Astrocyte of the hippocampus (primary cell): Measurements from ENCODE around the gene ARL14EPL.
"Not testable (repeated sequence)": the region's sequence is repeated elsewhere in the genome, so short reads cannot be mapped to it uniquely, and the experiment has no call there.

Experiments used
- DNase-seq: peaks from one replicate; pipeline ENCODE4 v3.0.0; 2011; ENCODE audit warnings: low read depth, low spot score

ARL14EPL gene

DNA sequence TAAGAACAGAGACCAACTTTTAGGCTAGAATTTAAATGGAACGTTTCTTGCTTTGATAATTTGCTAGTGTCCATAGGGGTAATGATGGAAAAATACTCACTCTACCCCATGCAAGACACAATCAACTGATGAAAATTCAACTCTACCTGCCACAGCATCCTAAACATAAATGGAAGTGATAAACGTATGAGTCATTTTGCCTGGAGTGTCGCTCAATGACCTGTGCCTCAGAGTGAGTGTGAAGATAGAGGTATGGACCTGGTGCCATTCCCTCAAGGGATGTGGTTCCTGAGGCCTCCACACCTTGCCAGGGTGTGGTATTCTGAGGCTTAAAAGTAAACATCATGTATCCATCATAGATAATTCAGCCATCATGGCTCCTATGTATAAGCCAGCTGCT is 14.0 kb downstream of the ARL14EPL start:
- DNase-seq: no peak

DNA sequence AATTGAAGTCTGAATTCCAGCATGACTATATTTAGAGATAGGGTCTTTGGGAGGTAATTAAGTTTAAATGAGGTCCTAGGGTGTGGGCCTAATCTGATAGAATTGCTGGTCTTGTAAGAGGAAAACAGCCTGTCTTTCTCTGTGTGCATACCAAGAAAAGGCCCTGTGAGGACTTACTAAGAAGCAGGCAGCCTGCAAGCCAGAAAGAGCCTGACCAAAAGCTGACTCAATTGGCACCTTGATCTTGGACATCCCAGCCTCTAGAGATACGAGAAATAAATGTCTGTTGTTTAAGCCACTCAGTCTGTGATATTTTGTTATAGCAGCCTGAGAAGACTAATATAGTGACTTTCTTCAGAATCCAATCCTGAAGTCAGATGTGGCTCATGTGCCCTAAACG is 14.6 kb downstream of the ARL14EPL start:
- DNase-seq: no peak

DNA sequence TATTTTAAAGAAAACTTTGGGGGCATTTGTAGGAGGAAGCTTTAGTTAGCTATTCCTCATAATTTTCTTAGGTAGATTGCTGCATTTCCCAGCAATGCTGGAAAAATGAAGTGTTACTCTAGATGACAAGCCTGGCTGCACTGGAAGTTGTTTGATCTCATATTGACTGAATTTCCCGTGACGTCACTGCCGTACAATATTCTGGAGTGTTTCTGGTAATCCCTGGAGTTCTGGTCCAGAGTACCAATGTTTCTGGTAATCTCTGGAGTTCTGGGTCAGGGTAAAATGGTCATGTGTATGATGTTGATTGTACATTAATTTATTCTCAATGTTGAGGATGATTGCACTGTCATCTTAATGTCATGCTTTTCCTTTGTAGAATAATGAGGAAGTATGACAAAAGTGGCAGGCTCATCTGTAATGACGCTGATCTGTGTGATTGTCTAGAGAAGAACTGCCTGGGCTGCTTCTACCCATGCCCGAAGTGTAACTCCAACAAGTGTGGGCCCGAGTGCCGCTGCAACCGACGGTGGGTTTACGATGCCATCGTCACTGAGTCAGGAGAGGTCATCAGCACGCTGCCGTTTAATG is 26.2 kb downstream of the ARL14EPL start:
- DNase-seq: no peak

DNA sequence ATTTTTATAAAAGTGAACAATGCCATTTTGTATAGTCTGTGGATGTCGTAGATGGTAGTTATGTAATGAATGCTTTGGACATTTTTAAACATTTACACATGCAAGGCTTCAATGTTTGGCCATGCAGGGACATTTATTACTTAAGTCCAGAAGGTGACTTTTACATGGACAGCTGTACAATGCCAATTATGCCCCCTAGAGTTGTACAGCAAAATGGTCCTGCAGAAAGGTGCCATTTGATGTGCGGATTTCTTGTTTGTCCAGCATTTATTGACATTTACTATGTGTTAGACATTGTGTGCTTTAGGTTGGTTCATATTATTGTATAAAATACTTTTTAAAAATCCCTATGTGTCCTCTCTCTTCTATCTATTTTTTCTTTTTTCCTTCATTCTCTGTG is 30.1 kb downstream of the ARL14EPL start:
- no peak for DNase-seq

DNA sequence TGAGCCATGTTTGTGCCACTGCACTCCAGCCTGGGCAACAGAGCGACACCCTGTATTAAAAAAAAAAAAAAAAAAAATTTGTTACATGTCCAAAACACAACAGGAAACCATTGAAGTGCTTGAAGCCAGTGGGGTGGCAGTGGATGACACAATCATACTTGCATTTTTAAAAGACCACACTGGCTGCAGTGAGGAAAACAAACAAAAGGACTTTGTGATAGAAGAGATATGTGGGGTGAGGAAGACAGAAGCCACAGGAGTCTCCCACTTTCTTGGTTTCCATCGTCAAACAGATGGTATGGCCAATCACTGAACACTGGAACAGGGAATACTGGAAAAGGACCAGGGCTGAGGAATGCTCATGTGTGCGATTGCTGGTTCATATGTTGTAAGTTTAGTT is 31.7 kb downstream of the ARL14EPL start:
- no peak for DNase-seq

DNA sequence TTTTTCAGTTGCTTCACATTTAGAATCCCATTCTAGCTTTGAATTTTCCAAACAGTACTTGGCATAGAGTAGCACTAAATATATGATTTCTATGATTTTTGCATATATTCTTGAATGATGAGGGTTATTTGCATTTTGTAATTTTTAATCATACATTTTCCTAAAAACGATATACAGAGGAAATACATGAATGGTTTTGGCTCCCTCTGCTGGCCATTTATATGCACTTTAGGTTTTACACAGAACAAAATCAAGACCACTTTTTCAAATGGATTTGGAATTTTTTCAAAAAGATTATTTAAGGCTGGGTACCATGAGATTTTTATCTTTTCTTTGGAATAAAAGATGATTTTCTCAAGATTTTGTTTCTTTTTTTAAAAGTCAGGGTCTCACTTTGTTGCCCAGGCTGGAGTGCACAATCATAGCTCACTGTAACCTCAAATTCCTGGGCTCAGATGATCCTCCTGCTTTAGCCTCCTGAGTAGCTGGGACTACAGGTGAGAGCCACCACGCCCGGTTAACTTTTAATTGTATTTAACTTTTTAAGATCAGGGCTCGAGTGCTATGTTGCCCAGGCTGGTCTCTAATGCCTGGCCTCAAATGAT is 35.9 kb downstream of the ARL14EPL start:
- DNase-seq: peak; percentile 76

DNA sequence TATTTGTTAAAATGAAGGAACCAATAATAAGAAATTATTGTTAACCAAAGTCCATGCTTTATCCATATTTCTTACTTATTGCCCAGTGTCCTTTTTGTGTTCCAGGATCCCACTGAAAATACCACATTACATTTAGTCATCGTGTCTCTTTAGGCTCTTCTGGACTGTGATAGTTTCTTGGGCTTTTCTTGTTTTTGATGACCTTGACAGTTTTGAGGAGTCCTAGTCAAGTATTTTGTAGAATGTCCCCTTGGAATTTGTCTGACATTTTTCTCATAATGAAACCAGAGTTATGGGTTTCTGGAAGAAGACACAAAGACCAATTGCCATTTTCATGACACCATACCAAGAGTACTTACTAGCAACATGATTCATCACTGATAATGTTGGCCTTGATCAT is 38.9 kb downstream of the ARL14EPL start:
- DNase-seq: no peak

DNA sequence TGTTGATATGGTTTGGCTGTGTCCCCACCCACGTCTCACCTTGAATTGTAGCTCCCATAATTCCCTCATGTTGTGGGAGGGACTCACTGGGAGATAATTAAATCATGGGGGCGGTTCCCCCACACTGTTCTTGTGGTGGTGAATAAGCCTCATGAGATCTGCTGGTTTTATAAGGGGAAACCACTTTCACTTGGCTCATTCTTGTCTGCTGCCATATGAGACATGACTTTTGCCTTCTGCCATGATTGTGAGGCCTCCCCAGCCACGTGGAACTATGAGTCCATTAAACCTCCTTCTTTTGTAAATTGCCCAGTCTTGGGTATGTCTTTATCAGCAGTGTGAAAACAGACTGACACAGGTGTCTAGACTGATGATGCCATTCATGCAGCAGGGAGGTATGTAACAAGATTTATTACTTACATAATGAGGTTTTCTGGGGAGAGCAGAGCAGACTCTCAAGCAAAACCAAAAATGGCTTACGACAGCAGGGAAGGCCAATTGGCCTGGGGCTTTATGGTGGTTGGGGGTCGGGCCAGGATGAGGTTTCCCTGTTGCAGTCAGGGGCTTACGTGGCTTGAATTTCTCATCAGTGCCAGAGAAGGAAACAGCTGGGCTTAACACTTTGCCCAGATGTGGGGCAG is 43.0 kb downstream of the ARL14EPL start:
- no peak for DNase-seq

DNA sequence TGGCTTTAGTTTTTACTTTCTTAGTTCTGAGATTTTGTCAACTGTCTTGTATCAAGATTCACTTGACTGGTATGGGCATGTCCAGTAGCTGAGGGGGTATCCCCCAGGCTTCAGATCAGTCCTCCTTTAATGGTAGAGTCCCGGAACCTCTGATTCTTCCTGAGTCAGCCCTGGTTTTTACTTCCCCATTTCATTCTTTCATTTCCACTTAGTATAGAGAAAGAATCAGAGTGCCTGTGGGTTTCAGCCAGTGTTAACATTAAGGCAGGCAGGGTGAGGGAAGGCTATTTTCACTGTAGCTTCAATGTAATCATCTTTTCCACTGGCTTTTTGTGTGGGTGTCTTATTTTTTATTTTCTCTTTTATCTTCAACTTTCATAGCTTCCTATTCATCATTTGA is 44.2 kb downstream of the ARL14EPL start:
- no peak for DNase-seq

DNA sequence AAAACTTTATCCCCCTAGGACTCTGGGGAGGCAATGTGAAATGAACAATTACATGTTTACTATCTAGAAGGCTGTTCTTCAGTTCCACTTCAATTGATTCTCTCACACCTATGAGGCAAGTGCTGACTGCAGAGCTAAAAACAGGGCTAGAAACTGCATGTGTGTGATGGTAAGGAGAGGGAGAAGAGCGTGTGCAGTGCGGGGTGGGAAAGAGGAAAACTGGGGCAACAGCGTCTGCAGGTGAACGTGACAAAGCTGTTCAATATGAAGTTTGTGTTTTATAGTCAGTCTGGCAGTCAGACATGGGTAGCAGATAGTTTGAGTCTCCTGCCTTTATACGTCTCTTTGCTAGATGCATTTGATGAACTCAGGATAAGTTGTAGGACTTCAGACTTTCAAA is 45.9 kb downstream of the ARL14EPL start:
- no peak for DNase-seq

DNA sequence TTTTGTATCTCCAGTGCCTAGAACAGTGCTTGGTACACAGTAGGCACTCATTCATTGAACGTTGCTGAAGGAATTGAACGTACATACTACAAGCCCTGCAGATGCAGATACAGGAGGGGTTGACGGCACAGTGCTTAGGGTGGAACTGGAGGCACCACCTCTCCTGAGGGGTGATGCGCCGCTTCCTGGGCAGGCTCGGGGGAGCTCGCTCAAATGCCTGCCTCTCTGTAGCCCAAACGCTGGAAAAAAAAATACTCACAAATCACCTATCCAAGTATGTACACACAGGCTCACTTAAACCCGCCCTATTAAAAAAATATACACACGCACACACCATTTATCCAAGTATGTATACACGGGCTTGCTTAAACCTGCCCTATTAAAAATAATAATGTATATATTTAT is 52.0 kb downstream of the ARL14EPL start:
- peak; percentile 36 for DNase-seq

DNA sequence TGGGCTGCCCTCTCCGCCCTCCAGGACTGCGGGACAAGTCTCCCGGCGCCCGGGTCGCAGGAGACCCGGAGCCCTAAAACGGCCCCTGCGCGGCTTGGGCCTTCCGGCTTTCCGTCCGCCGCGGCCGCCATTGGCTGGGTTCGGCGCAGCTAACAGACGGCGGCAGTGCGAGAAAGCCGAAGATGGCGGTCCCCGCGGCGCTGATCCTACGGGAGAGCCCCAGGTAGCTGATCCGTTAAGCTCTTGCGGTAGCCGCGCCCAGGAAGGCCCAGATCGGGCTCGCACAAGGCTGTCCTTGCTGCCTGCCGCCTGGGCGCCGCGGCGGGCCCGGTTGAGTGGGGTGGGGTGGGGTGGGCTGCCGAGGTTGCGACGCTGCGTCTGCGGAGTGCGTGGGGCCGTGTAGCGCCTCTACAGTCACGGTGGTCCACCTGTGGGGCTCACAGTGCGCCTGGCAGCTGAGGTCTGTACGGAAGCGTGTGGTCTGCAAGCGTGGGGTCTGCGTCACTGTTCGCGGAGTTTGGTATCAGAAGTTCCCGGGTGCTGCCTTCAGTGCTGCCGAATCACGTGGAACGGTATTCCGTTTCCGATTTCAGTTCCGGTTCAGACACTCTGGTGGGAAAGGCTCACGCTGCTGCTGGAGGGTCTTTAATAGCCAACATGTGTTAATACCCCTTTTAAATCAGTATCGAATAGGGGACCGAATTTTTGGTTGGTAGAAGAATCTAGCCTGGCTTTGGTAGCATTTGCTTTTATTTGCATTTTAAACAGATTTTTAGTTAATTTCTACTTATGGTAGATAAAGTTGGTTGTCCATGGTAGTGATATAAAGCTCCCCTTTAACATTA is 52.8 kb downstream of the ARL14EPL start, which contains the start of gene COMMD10:
Gene COMMD10 (plus strand): TSS at position 155 of the 845 bp plus-strand sequence.
- peak; percentile 88 for DNase-seq

DNA sequence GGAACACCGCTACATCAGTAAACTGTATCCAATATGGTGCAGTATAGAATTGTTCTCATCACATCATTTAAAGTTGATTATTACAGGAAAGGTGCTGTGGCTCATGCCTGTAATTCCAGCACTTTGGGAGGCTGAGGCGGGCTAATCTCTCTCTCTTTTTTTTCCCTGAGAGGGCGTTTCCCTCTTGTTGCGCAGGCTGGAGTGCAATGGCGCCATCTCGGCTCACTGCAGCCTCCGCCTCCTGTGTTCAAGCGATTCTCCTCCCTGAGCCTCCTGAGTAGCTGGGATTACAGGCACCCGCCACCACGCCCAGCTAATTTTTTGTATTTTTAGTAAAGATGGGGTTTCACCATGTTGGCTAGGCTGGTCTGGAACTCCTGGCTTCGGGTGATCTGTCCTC is 54.0 kb downstream of the ARL14EPL start:
- DNase-seq: not testable (repeated sequence)

DNA sequence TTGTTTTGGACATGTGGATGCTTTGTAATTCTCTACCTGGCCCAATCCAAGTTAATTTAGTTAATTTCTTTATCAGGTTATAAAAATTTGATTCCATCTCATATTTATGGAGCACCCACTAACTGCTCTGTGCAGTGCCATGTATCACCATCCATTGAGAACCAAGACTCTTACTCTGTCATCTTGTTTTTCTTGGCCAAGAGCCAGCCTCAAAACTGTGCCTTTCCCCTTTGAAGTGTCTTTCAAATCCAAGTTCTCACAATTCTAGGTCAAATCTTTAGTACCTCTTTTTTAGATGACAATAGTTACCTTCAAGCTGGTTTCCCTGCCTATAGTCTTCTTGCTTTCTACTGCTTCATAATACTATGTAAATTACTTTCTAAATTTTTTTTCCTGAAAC is 55.8 kb downstream of the ARL14EPL start:
- no peak for DNase-seq

DNA sequence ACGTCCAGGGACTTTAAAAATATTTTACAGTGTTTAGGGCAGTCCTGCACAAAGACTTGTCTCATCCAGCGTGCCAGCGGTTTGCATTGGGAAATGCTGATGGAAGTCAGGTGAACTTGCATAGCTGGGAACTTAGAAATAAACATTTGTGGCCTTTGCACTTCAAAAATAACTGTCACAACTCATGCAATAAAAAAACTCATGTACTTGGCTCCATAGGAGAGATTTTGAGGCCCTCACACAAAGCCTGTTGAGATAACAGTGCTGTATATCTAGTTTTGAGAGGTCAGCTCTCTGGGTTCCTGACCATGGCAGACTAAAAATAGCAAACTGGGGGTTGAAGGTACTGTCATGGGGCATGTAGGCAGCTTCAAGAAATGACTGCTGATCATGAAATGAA is 58.0 kb downstream of the ARL14EPL start:
- no peak for DNase-seq

DNA sequence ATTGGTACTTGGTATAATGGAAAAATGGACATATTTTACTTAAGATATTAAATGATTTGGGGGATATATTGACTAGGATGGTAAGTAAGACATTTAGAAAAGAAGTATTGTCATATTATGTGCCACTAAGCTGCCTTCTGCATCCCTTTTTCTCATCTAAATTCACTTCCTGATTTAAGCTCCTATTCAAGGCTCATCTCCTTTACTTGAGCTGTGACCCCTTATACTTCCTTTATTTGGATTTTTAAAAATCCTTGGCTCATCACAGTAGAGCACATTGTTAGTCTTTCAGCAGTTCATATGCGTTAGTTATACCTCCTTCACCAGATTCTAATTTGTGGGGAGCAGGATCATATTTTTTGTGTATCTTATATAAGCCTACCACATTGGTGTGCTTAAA is 59.1 kb downstream of the ARL14EPL start:
- no peak for DNase-seq

DNA sequence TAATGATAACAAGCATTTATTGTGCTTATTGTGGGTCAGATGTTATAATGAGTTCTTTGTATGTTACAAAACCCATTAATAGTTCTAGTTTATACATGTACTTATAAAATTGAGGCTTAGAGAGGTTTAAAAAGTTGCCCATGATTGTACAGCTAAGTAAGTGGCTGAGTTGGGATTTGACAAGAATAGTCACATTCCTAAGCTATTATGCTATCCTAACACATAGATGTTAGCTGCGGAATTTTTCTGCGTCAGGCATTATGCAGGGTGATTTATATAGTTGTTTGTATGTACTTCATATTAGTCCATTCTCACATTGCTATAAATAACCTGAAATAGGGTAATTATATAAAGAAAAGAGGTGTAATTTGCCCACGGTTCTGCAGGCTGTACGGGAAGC is 65.0 kb downstream of the ARL14EPL start:
- peak; percentile 11 for DNase-seq

DNA sequence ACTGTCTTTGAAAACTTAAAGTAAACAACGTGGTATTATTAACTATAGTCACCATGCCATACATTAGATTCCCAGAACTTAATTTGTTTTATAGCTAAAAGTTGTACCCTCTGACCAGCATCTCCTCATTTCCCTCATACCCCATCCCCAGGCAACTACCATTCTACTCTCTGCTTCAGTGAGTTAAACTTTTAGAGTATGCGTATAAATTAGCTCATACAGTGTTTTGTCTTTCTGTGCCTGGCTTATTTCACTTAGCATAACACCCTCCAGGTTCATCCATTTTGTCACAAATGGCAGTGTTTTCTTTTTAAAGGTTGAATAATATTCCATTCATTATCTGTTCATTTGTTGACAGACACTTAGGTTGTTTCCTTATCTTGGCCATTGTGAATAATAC is 66.7 kb downstream of the ARL14EPL start:
- DNase-seq: no peak

DNA sequence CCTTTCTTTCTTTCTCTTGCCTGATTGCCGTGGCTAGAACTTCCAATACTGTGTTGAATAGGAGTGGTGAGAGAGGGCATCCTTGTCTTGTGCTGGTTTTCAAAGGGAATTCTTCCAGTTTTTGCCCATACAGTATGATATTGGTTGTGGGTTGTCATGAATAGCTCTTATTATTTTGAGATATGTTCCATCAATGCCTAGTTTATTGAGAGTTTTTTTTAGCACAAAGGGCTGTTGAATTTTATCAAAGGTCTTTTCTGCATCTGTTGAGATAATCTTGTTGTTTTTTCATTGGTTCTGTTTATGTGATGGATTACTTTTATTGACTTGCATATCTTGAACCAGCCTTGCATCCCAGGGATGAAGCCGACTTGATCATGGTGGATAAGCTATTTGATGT is 72.7 kb downstream of the ARL14EPL start:
- DNase-seq: not testable (repeated sequence)
